CD4-positive, alpha-beta memory T cell (primary cell): ENCODE data around the gene EXOC7. TPM values are rescaled to one million over a fixed set of nuclear protein-coding genes. Genes with fewer than 3 reads are reported as not detected.

ENCODE experiments used
- microRNA-seq: library from miRNA; unstranded; fragments of <30 nt; microRNA quantifications from one replicate; pipeline ENCODE4 v1.2.0, GENCODE V29; 2021; ENCODE audit warnings: borderline replicate concordance, borderline number of aligned reads, borderline microRNAs expressed, mixed read lengths
- polyA plus RNA-seq, 2 donors: library from polyadenylated mRNA; unstranded; fragments of 300-500 nt; fragmentation: Illumina TruSeq; gene quantifications; one replicate each; pipeline ENCODE4 v1.2.3, GENCODE V29; 2021
- total RNA-seq, 2 experiments: library from RNA; stranded (reverse); gene quantifications; one replicate each; pipeline ENCODE4 v1.2.3, GENCODE V29; 2021

Gene EXOC7
- total and polyA plus RNA-seq, 4 experiments from 2014 or later, result 36.2 to 184 (median 125) TPM

Small RNA genes within 50 kb of the gene (microRNA-seq; reads per million reads assigned to microRNA genes)
- 1.7 reads per million for gene MIR6868

Other genes starting within 250 kb of the EXOC7 start
- 100 to 1,000 TPM; 159 to 160 TPM for gene WBP2, start 248.5 kb downstream of the EXOC7 start, total RNA-seq
- gene WBP2, start 248.5 kb downstream of the EXOC7 start, polyA plus RNA-seq, result 100 to 1,000 TPM in 1 of 2 donors, 10 to 100 TPM in 1; 80.3 to 127 TPM
- gene TRIM47, start 225.2 kb downstream of the EXOC7 start, total RNA-seq, result 10 to 100 TPM; 17.5 to 22.6 TPM
- gene TRIM47, start 225.2 kb downstream of the EXOC7 start, polyA plus RNA-seq, result 10 to 100 TPM; 11.2 to 26.8 TPM
- 10 to 100 TPM; 36.5 to 36.9 TPM for gene TRIM65, start 206.8 kb downstream of the EXOC7 start, total RNA-seq
- 10 to 100 TPM; 17.7 to 28.8 TPM for gene TRIM65, start 206.8 kb downstream of the EXOC7 start, polyA plus RNA-seq
- 100 to 1,000 TPM; 126 to 142 TPM for gene MRPL38, start 198.9 kb downstream of the EXOC7 start, total RNA-seq
- gene MRPL38, start 198.9 kb downstream of the EXOC7 start, polyA plus RNA-seq, result 10 to 100 TPM; 59.1 to 89.0 TPM
- 10 to 100 TPM; 39.6 to 42.7 TPM for gene FBF1, start 162.7 kb downstream of the EXOC7 start, total RNA-seq
- 1 to 10 TPM; 3.7 to 4.0 TPM for gene FBF1, start 162.7 kb downstream of the EXOC7 start, polyA plus RNA-seq
- gene ACOX1, start 124.6 kb downstream of the EXOC7 start, total RNA-seq, result 10 to 100 TPM; 30.4 to 31.7 TPM
- 10 to 100 TPM; 10.2 to 14.4 TPM for gene ACOX1, start 124.6 kb downstream of the EXOC7 start, polyA plus RNA-seq
- gene TEN1, start 124.5 kb downstream of the EXOC7 start, total RNA-seq, result 10 to 100 TPM; 10.2 to 16.1 TPM
- 10 to 100 TPM; 13.1 to 20.2 TPM for gene TEN1, start 124.5 kb downstream of the EXOC7 start, polyA plus RNA-seq
- 1 to 10 TPM; 9.6 to 9.7 TPM for gene CDK3, start 102.9 kb downstream of the EXOC7 start, total RNA-seq
- 1 to 10 TPM; 1.0 to 1.1 TPM for gene CDK3, start 102.9 kb downstream of the EXOC7 start, polyA plus RNA-seq
- not detected for gene EVPL, start 76.5 kb downstream of the EXOC7 start, total RNA-seq
- gene EVPL, start 76.5 kb downstream of the EXOC7 start, polyA plus RNA-seq, result not detected
- 10 to 100 TPM; 86.5 to 92.4 TPM for gene SRP68, start 31.3 kb downstream of the EXOC7 start, total RNA-seq
- gene SRP68, start 31.3 kb downstream of the EXOC7 start, polyA plus RNA-seq, result 10 to 100 TPM; 59.1 to 84.9 TPM
- gene GALR2, start 29.0 kb downstream of the EXOC7 start, total RNA-seq, result not detected
- gene GALR2, start 29.0 kb downstream of the EXOC7 start, polyA plus RNA-seq, result under 1 TPM in 1 of 2 donors, not detected in 1; 0.37 TPM
- under 1 TPM in 1 of 2 experiments, not detected in 1; 0.35 TPM for gene ZACN, start 24.6 kb downstream of the EXOC7 start, total RNA-seq
- gene ZACN, start 24.6 kb downstream of the EXOC7 start, polyA plus RNA-seq, result 1 to 10 TPM in 1 of 2 donors, not detected in 1; 1.0 TPM
- gene FOXJ1, start 37.5 kb upstream of the EXOC7 start, total RNA-seq, result under 1 TPM; 0.19 to 0.20 TPM
- gene FOXJ1, start 37.5 kb upstream of the EXOC7 start, polyA plus RNA-seq, result not detected
- 10 to 100 TPM; 19.5 to 22.5 TPM for gene RNF157, start 136.7 kb upstream of the EXOC7 start, total RNA-seq
- gene RNF157, start 136.7 kb upstream of the EXOC7 start, polyA plus RNA-seq, result 10 to 100 TPM in 1 of 2 donors, 1 to 10 TPM in 1; 4.0 to 20.5 TPM
- 100 to 1,000 TPM; 101 to 103 TPM for gene UBALD2, start 161.6 kb upstream of the EXOC7 start, total RNA-seq
- 10 to 100 TPM in 1 of 2 donors, 1 to 10 TPM in 1; 6.2 to 11.1 TPM for gene UBALD2, start 161.6 kb upstream of the EXOC7 start, polyA plus RNA-seq
- gene QRICH2, start 204.5 kb upstream of the EXOC7 start, total RNA-seq, result 1 to 10 TPM; 5.3 to 5.5 TPM
- under 1 TPM; 0.21 to 0.52 TPM for gene QRICH2, start 204.5 kb upstream of the EXOC7 start, polyA plus RNA-seq